Measurements from ENCODE around the gene SIVA1.
"Not testable (repeated sequence)": the region's sequence is repeated elsewhere in the genome, so short reads cannot be mapped to it uniquely, and the experiment has no call there.

Gene SIVA1

GRCh38 chr14:104721505-104722431 is 31.2 kb upstream of the SIVA1 start:
- no peak for DNase-seq

- DNase-seq, result no peak
These were observed 29.9 kb upstream of the SIVA1 start for GRCh38 chr14:104722938-104723650.

GRCh38 chr14:104723651-104724406 is 29.1 kb upstream of the SIVA1 start, which contains the start of gene ADSS1:
ADSS1 (plus strand) TSS chr14:104724229; CDS start chr14:104724271, 42 bp downstream.
- peak; percentile 60 for DNase-seq

GRCh38 chr14:104724407-104724980 is 28.5 kb upstream of the SIVA1 start:
- DNase-seq, result peak; percentile 18

- no peak for DNase-seq
These were observed 27.8 kb upstream of the SIVA1 start for GRCh38 chr14:104724981-104725771.

GRCh38 chr14:104725772-104726548 is 27.0 kb upstream of the SIVA1 start:
- no peak for DNase-seq

GRCh38 chr14:104726600-104727451 is 26.1 kb upstream of the SIVA1 start:
- no peak for DNase-seq

- no peak for DNase-seq
These were observed 24.3 kb upstream of the SIVA1 start for GRCh38 chr14:104728631-104729030.

- DNase-seq, result not testable (repeated sequence)
These were observed 23.6 kb upstream of the SIVA1 start for GRCh38 chr14:104729176-104729834.

GRCh38 chr14:104729835-104730181 is 23.1 kb upstream of the SIVA1 start:
- no peak for DNase-seq

GRCh38 chr14:104730487-104730886 is 22.5 kb upstream of the SIVA1 start:
- DNase-seq, result no peak

- DNase-seq, result no peak
These were observed 21.3 kb upstream of the SIVA1 start for GRCh38 chr14:104731320-104732294.

GRCh38 chr14:104732355-104732804 is 20.6 kb upstream of the SIVA1 start:
- no peak for DNase-seq

- no peak for DNase-seq
These were observed 19.8 kb upstream of the SIVA1 start for GRCh38 chr14:104732931-104733681.

GRCh38 chr14:104734051-104734587 is 18.8 kb upstream of the SIVA1 start:
- no peak for DNase-seq

GRCh38 chr14:104734601-104734990 is 18.4 kb upstream of the SIVA1 start:
- DNase-seq, result no peak

Data from CD4-positive, alpha-beta T cell treated with Interleukin-12 subunit alpha and Interleukin-12 subunit beta, for 1 hour (primary cell).